Activated B cell treated with CpG ODN at 0.5 μM for 24 hours (primary cell): Measurements from ENCODE around the gene ANKRD39. TPM values are rescaled to one million over a fixed set of nuclear protein-coding genes. Genes with fewer than 3 reads are reported as not detected.
A peak's percentile ranks its signal among the peaks of the same experiment; 100 is the strongest.

ENCODE experiments used
- ATAC-seq: fragments of 200-7000 bp; cut with Tn5 transposase; one replicate; pipeline ENCODE4 v1.10.0; 2021; ENCODE audit warnings: low read depth, mild to moderate bottlenecking, moderate library complexity
- CTCF ChIA-PET: fragments of 350-600 bp; sonication (Branson Sonifier 250); formaldehyde crosslinking; loops from one replicate; lab custom pipeline; 2021; ENCODE audit warnings: antibody characterized with exemption; lab: Charles Lee
- POLR2A ChIA-PET: fragments of 350-600 bp; sonication (Branson Sonifier 250); formaldehyde crosslinking; loops from one replicate; lab custom pipeline; 2021; ENCODE audit warnings: antibody characterized with exemption; lab: Charles Lee
- DNase-seq: peaks from one replicate; pipeline ENCODE4 v3.0.0; 2022
- H3K27ac Mint-ChIP-seq: one replicate; pipeline ENCODE4 v1.8.0; 2020; ENCODE audit warnings: mixed read lengths
- H3K27me3 Mint-ChIP-seq: one replicate; pipeline ENCODE4 v1.8.0; 2021; ENCODE audit warnings: mixed read lengths
- H3K36me3 Mint-ChIP-seq: one replicate; pipeline ENCODE4 v1.8.0; 2021; ENCODE audit warnings: low read depth, mixed read lengths
- H3K4me1 Mint-ChIP-seq: one replicate; pipeline ENCODE4 v1.8.0; 2021; ENCODE audit warnings: mixed read lengths
- H3K4me3 Mint-ChIP-seq: one replicate; pipeline ENCODE4 v1.8.0; 2020; ENCODE audit warnings: mild to moderate bottlenecking, mixed read lengths
- H3K9me3 Mint-ChIP-seq: one replicate; pipeline ENCODE4 v1.8.0; 2020; ENCODE audit warnings: mixed read lengths
- CTCF ChIP-seq: fragments of 200-600 bp; IDR thresholded peaks from one replicate; pipeline ENCODE4 v1.8.0; 2022; ENCODE audit warnings: antibody characterized with exemption, mild to moderate bottlenecking
- intact Hi-C: fragments of 100-400 bp; cut with micrococcal nuclease; formaldehyde crosslinking; loops from one replicate; pipeline ENCODE4 v1.15.1; 2024
- total RNA-seq: library from RNA; stranded (reverse); gene quantifications from 2 replicates; pipeline ENCODE4 v1.2.3, GENCODE V29; 2022

Gene ANKRD39
- total RNA-seq, 1 donor from 2014 or later: 12.7 TPM

- no peak for DNase-seq
- peaks cover 18% of the 10 kb centered on the region for H3K4me1 Mint-ChIP-seq
- no peaks in the 10 kb centered on the region for H3K9me3 Mint-ChIP-seq
- ATAC-seq: no peak
- peak overlapping the region; percentile 56 for H3K4me3 Mint-ChIP-seq
- ChIA-PET POLR2A (interaction anchor here (0.5 to 1.6 kb wide), 3 partner anchors 13 to 32 kb away, joined by 3 to 8 read pairs (median 3); partner anchors contain the start of gene CNNM3), CTCF (interaction anchor here (0.9 kb wide), 1 partner anchor 19 kb away, joined by 3 read pairs; the partner anchor contains the start of gene ANKRD39)
- H3K27me3 Mint-ChIP-seq: no peaks in the 10 kb centered on the region
- intact Hi-C loops: loop anchor here (1.0 kb wide), 2 partner anchors 20 to 31 kb away; partner anchors contain the start of gene ANKRD39
- peaks cover 20% of the 10 kb centered on the region for H3K36me3 Mint-ChIP-seq
- TF ChIP-seq CTCF: no peak
- H3K27ac Mint-ChIP-seq: no peak overlapping the region
Observed at GRCh38 chr2:96838345-96839292, 19.2 kb downstream of the ANKRD39 start.

GRCh38 chr2:96837575-96837974 is 20.2 kb downstream of the ANKRD39 start:
- no peaks in the 10 kb centered on the region for H3K27me3 Mint-ChIP-seq
- CTCF ChIA-PET: no interaction called here
- ATAC-seq (no peak), DNase-seq (no peak)
- H3K36me3 Mint-ChIP-seq: peaks cover 30% of the 10 kb centered on the region
- TF ChIP-seq CTCF: no peak
- intact Hi-C loops: no loop called here
- no peak overlapping the region for H3K4me3 Mint-ChIP-seq
- no peak overlapping the region for H3K27ac Mint-ChIP-seq
- H3K4me1 Mint-ChIP-seq: peaks cover 25% of the 10 kb centered on the region
- POLR2A ChIA-PET: interaction anchor here (0.5 to 1.1 kb wide), 2 partner anchors 14 to 31 kb away, joined by 3 read pairs; no protein-coding TSS in a partner anchor
- H3K9me3 Mint-ChIP-seq: no peaks in the 10 kb centered on the region

- POLR2A ChIA-PET: interaction anchor here (0.6 kb wide), 1 partner anchor 62 kb away, joined by 4 read pairs; no protein-coding TSS in a partner anchor
- DNase-seq (no peak), ATAC-seq (no peak)
- peaks cover 25% of the 10 kb centered on the region for H3K4me1 Mint-ChIP-seq
- H3K27ac Mint-ChIP-seq: no peak overlapping the region
- intact Hi-C loops: no loop called here
- H3K4me3 Mint-ChIP-seq: no peak overlapping the region
- peaks cover 43% of the 10 kb centered on the region for H3K36me3 Mint-ChIP-seq
- H3K27me3 Mint-ChIP-seq: no peaks in the 10 kb centered on the region
- H3K9me3 Mint-ChIP-seq: no peaks in the 10 kb centered on the region
- CTCF ChIA-PET: no interaction called here
- TF ChIP-seq CTCF: no peak
Observed at GRCh38 chr2:96835830-96836229, 22.0 kb downstream of the ANKRD39 start.

- peak overlapping the region; percentile 50 for H3K27ac Mint-ChIP-seq
- ATAC-seq: peak; percentile 37
- intact Hi-C loops: no loop called here
Observed at GRCh38 chr2:96832754-96833507, 24.9 kb downstream of the ANKRD39 start.

More at GRCh38 chr2:96832754-96833507, 24.9 kb downstream of the ANKRD39 start:
- Mint-ChIP-seq H3K36me3 (peaks cover 71% of the 10 kb centered on the region), H3K4me1 (peaks cover 11% of the 10 kb centered on the region), H3K9me3 (no peaks in the 10 kb centered on the region), H3K27me3 (no peaks in the 10 kb centered on the region), H3K4me3 (no peak overlapping the region)
- POLR2A ChIA-PET: no interaction called here
- TF ChIP-seq CTCF: no peak
- DNase-seq: no peak
- CTCF ChIA-PET: interaction anchor here (0.7 kb wide), 1 partner anchor 57 kb away, joined by 3 read pairs; no protein-coding TSS in a partner anchor
